IPS-NIHi11 (cell line): Measurements from ENCODE around the gene MON2.

ENCODE experiments used
- DNase-seq: peaks from one replicate; pipeline ENCODE4 v3.0.0; 2012; ENCODE audit warnings: mixed read lengths, low spot score

Gene MON2

GRCh38 chr12:62618930-62619329 lies 152.3 kb downstream of the MON2 start:
- DNase-seq, result no peak

DNA sequence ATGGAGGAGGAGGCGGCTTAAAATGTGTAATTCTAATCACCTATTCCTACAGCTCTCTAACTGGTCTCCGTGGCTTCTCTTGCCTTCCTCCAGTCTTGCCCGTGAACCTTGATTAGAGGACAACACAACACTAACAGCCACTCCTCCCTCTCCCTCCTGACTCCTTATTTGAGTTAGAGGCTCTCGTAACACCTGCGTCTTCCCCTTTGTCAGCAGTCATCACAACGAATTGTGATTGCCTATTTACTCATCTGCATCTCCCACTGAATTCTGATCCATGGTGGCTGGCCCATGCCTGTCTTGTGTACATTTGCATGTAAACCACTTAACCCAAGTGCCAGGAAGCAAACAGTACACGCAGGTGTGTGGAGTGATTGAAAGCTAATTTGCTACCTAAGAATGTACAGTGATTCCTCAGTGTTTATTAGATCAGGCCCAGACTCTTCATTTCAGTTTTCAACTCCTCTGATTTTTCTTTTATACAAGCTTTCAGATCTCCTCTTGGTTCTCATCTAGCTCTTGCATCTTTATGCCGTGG lies 154.5 kb downstream of the MON2 start:
- DNase-seq, result no peak

GRCh38 chr12:62622177-62622576 lies 155.6 kb downstream of the MON2 start:
- no peak for DNase-seq

- no peak for DNase-seq
Measured at GRCh38 chr12:62625228-62625627, 158.6 kb downstream of the MON2 start.

DNA sequence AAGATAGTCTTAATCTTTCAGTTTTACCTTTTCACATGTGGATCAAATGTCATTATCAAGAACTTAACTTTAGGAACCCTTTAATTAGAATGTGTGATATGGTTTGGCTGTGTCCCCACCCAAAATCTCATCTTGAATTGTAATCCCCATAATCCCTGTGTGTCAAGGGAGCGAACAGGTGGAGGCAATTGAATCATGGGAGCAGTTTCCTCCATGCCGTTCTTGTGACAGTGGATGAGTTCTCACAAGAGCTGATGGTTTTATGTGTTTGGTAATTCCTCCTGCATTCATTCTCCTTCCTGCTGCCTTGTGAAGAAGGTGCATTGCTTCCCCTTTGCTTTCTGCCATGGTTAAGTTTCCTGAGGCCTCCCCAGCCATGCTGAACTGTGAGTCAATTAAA lies 160.6 kb downstream of the MON2 start:
- no peak for DNase-seq

- peak; percentile 38 for DNase-seq
Measured at GRCh38 chr12:62629413-62629812, 162.8 kb downstream of the MON2 start.

- DNase-seq, result no peak
Measured at GRCh38 chr12:62629971-62630739, 163.5 kb downstream of the MON2 start.

DNA sequence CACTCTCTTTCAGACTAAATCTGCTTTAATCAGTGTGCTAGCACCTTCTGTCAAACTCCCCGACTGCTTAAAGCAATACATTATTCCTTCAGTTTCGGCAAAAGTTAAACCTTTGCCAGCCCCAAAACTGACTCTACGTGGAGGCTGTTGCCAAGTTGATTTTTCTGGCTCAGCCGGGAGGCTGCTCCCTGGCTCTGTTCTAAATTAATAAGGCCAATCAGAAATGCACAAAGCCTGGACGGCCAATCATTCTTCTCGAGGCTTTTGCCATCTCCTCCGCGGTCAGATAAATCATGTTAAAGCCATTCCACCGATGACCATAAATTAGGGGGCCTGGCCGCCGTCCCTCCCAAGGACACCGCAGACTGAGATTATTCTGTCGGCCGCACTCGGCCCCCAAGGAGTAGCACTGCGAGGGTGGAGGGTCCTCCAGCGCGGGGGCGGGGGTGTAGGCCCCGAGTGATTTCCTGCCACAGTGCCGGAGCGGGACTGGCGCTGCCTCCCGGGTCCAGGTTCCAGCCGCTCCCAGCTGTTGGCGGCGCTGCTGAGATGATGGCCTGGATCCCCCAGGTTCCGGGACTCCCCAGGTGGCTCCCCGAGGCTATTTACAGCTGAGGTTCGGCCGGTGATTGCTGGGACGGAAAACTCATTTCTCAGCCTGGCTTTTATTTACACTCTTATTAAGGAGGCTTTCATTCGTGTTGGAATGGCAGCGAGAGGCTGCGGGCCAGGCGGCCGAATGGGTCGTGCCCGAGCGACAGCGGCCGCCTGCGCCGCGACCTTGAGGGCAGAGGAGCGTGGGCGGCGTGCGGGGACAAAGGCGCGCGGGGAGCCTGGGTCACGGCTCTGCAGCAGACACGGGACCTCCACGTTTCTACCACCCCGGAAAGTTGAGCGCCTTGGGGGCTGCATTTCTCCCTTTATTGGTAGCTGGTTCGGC lies 165.1 kb downstream of the MON2 start:
- peak; percentile 80 for DNase-seq

- peak; percentile 74 for DNase-seq
Measured at GRCh38 chr12:62632411-62632918, 165.8 kb downstream of the MON2 start.

DNA sequence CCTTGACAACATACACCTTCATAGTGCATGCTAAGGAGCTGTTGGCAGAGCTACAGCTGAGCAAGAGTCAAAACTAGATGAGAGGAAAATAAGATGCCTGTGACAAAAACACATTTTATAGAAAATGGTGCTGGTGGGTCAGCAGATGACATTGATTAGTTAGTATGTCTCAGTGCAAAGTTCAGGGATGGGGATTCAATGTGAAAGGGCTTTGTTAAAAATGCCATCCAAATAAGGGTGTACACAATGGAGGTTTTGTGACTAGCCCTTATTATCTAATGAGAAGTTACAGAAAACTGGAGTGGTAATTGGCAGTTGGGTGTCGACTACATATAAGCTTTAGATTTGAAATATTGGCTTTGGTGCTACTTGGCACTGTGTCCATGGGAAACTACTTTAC lies 169.0 kb downstream of the MON2 start:
- no peak for DNase-seq

GRCh38 chr12:62637679-62638078 lies 171.1 kb downstream of the MON2 start:
- no peak for DNase-seq

- no peak for DNase-seq
Measured at GRCh38 chr12:62640910-62641448, 174.4 kb downstream of the MON2 start.

- DNase-seq, result no peak
Measured at GRCh38 chr12:62642486-62642885, 175.9 kb downstream of the MON2 start.

DNA sequence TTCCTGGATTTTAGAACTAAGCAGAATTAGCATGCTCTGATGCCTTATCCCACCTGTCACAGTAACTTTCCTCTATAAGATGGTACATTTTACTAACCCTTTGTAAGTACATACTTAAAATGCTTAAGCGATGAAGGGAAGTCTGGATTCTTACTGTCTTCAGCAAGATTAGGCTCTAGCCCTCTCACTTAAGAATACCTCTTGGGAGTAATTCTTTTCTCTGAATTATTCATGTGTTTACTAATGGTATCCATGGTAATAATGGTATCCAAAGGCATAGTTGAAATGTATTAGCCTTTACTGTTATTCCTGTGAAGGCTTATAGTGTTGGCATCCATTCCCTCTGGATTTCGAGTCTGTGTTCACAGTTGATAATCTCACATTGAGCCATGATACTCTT lies 176.9 kb downstream of the MON2 start:
- no peak for DNase-seq

DNA sequence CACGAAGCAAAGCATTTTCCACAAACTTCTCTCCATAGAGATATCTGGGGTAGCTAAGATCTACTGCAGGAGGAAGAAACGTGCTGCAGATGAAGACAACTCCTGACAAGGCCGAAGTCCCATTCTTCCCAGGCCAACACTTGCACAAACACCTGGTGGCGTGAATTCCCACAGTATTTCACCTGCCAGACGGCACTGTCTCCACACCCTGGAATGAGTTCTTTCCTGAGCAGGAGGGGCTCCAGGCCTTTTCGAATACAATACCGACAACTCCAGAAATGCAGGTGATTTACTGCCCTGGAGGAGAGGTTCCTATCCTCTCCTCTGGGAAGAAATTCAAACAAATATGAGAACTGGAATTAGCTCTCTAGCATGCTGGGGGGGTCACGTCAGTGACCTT lies 179.9 kb downstream of the MON2 start:
- DNase-seq, result no peak

GRCh38 chr12:62647586-62647985 lies 181.0 kb downstream of the MON2 start:
- no peak for DNase-seq

DNA sequence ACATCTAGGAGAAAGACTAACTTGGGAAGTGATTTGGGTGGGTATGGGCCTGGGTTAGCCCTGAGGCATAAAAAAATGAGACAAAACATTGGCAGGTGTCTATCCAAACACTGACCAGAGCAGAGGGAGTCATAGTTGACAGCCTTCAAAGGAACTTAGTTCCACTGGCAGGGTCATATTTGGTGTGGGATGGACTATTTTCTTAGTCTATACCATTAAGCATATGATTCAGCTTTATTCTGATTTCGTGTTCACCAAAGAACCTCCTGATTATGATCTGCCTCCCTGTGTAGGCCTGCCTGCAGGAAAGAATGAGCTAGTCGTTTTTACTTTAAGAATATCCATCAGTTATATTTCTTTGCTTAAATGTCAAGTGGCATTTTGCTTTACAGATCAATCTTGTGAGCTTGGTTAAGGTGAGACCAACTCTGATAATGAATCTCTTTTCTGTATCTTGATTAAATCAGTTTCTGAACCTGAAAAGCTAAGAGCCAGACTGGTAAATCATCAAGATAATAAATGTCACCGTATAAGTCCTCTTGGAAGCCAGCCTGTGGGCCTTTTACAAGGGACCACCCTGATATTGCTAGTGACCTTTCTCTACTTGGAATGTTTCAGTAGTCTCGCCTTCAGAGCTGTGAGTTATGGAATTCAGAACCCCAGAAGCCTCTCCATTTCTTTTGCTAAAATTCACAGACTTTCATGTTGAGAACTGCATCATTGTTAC lies 182.9 kb downstream of the MON2 start:
- no peak for DNase-seq
